Cardiac muscle cell (in vitro differentiated cells and primary cell): ENCODE data around the gene FGFBP2. TPM values are rescaled to one million over a fixed set of nuclear protein-coding genes. Genes with fewer than 3 reads are reported as not detected.

ENCODE experiments used
- DNase-seq, 2 donors: peaks; one replicate each; pipeline versions ENCODE4 v3.0.0 to v3.0.0-alpha.2; 2010 to 2017; ENCODE audit warnings: low read depth in 1 of 2, low spot score in 1 of 2
- H3K27ac ChIP-seq: fragments of 200-600 bp; sonication (generic); 2 replicates; pipeline ENCODE4 v1.5.1; 2016
- H3K27me3 ChIP-seq: fragments of 200-600 bp; sonication (generic); 2 replicates; pipeline ENCODE4 v1.6.0; 2016; ENCODE audit warnings: control low read depth
- H3K36me3 ChIP-seq: fragments of 200-600 bp; sonication (generic); 2 replicates; pipeline ENCODE4 v1.5.1; 2016; ENCODE audit warnings: control low read depth
- H3K4me1 ChIP-seq: fragments of 200-600 bp; sonication (generic); 2 replicates; pipeline ENCODE4 v1.8.1; 2017; ENCODE audit warnings: low read depth, mild to moderate bottlenecking, mixed run types
- H3K4me3 ChIP-seq: fragments of 200-600 bp; sonication (generic); 2 replicates; pipeline ENCODE4 v1.5.1; 2016; ENCODE audit warnings: mild to moderate bottlenecking
- H3K9me3 ChIP-seq: fragments of 200-600 bp; sonication (generic); 2 replicates; pipeline ENCODE4 v1.5.1; 2017; ENCODE audit warnings: low read depth, mild to moderate bottlenecking, control low read depth
- CTCF ChIP-seq: IDR thresholded peaks from 2 replicates; pipeline ENCODE4 v1.5.1; 2012; ENCODE audit warnings: low read depth, mild to moderate bottlenecking, low read length
- polyA plus RNA-seq: library from polyadenylated mRNA; unstranded; fragments of >200 nt; fragmentation: Nextera tagmentation; extraction: Ambion mirVana; gene quantifications from 2 replicates; pipeline ENCODE4 v1.2.1, GENCODE V29; 2016
- total RNA-seq: library from RNA; depleted of rRNA; stranded (reverse); fragments of >200 nt; gene quantifications from 2 replicates; pipeline ENCODE4 v1.2.3, GENCODE V29; 2016

The FGFBP2 gene
- total and polyA plus RNA-seq, 2 experiments from 2014 or later: not detected

DNA sequence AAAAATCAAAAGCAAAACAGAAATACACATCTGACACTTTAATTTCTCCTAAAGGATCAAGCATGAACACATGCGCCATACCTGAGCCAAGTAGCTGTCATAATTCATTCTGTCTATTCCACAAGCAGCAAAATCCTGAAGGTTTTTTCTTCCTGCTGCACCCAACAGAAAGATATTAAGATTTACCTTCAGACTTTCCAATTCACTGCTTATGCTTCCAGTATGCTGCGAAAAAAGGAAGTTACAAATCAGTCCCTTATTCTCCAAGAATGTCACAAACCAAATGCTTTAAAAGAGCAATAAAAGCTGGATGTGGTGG is 29.2 kb upstream of the FGFBP2 start:
- TF ChIP-seq CTCF: no peak
- H3K27me3 ChIP-seq: no peaks in the 10 kb centered on the region
- H3K27ac ChIP-seq: no peak overlapping the region
- no peak for DNase-seq
- no peak overlapping the region for H3K4me3 ChIP-seq
- no peaks in the 10 kb centered on the region for H3K36me3 ChIP-seq
- no peaks in the 10 kb centered on the region for H3K9me3 ChIP-seq
- peaks cover 4% of the 10 kb centered on the region for H3K4me1 ChIP-seq

GRCh38 chr4:15990570-15991285 is 27.8 kb upstream of the FGFBP2 start:
- peaks cover 4% of the 10 kb centered on the region for H3K4me1 ChIP-seq
- TF ChIP-seq CTCF: no peak

DNA sequence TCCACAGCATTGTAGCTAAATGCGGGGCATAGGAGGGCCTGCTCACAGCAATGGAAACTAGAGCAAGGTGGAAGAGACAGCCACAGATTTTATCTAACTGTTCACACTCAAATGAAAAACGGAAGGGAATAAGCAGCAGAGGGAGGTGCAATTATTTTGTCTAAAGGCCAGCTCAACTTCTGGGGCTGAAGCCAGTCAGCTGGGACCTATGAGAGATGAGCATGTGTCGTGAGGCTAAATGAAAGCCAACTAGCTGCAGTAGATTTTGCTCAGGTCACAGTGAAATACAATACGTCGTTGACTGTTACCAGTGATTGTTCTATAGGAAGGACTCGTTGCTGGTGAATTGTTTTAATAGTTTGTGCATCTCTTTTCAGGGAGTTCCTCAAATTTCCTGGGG is 26.4 kb upstream of the FGFBP2 start:
- Histone ChIP-seq H3K4me3 (no peak overlapping the region), H3K27ac (no peak overlapping the region), H3K36me3 (no peaks in the 10 kb centered on the region), H3K9me3 (no peaks in the 10 kb centered on the region), H3K27me3 (no peaks in the 10 kb centered on the region), H3K4me1 (peaks cover 4% of the 10 kb centered on the region)
- no peak for DNase-seq
- no peak for TF ChIP-seq CTCF

More at GRCh38 chr4:15990570-15991285, 27.8 kb upstream of the FGFBP2 start:
- no peaks in the 10 kb centered on the region for H3K36me3 ChIP-seq
- H3K9me3 ChIP-seq: no peaks in the 10 kb centered on the region
- no peak overlapping the region for H3K27ac ChIP-seq
- H3K4me3 ChIP-seq: no peak overlapping the region
- H3K27me3 ChIP-seq: no peaks in the 10 kb centered on the region
- no peak for DNase-seq

DNA sequence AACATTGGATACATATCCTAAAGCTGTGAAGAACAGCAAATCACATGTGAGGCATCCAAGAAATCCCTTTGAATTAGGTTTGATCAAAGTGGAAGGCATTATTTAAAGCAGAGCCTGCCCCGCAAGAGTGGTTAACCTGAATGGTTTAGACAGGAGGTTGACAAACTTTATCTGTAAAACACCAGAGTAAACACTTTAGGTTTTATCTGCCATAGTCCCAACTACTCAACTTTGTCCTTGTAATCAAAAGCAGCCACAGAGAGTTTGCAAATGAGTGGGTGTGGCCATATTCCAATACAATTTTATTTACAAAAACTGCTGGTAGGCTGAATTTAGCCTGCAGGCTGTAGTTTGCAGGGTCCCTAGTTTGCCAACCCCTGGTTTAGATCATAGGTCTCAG is 25.2 kb upstream of the FGFBP2 start:
- no peaks in the 10 kb centered on the region for H3K36me3 ChIP-seq
- no peak overlapping the region for H3K27ac ChIP-seq

DNA sequence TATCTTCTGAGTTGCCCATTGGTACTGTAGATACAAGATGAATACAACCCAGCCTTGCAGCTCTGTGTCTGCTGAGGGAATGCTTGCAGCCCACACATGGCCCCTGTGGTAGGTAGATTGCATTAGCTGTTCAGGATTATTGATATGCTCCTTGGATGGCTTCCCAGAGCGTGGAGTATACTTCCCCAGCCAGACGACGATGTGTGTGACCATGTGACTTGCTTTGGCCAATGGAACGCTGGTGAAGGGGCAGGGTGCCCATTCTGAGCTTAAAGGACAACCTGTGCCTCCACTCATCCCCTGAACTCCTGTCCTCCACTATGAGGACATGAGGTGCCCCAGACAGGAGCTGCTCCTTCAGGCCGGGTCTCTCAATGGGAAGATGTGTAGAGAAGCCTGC is 23.9 kb upstream of the FGFBP2 start:
- no peak overlapping the region for H3K27ac ChIP-seq
- H3K27me3 ChIP-seq: no peaks in the 10 kb centered on the region
- no peaks in the 10 kb centered on the region for H3K36me3 ChIP-seq
- H3K4me1 ChIP-seq: peaks cover 4% of the 10 kb centered on the region
- no peak for DNase-seq
- no peaks in the 10 kb centered on the region for H3K9me3 ChIP-seq
- no peak for TF ChIP-seq CTCF
- no peak overlapping the region for H3K4me3 ChIP-seq

More for the DNA sequence above, 25.2 kb upstream of the FGFBP2 start:
- no peaks in the 10 kb centered on the region for H3K9me3 ChIP-seq
- no peak for DNase-seq
- peaks cover 4% of the 10 kb centered on the region for H3K4me1 ChIP-seq
- no peak for TF ChIP-seq CTCF
- H3K27me3 ChIP-seq: no peaks in the 10 kb centered on the region
- H3K4me3 ChIP-seq: no peak overlapping the region
